H1 (cell line): ENCODE measurements around the gene CACNG3. TPM values are rescaled to one million over a fixed set of nuclear protein-coding genes. Genes with fewer than 3 reads are reported as not detected.

Experiments
- CTCF ChIA-PET: fragments of 300-600 bp; sonication (Branson Sonifier 250); formaldehyde crosslinking; loops from one replicate; lab custom pipeline; 2021; ENCODE audit not compliant: partially characterized antibody; lab: Charles Lee
- POLR2A ChIA-PET: fragments of 300-600 bp; sonication (Branson Sonifier 250); formaldehyde crosslinking; loops from one replicate; lab custom pipeline; 2021; ENCODE audit warnings: inconsistent platforms; ENCODE audit not compliant: partially characterized antibody; lab: Charles Lee
- DNase-seq, 2 experiments: peaks; one replicate each; pipeline versions ENCODE4 v3.0.0 to v3.0.0-alpha.2; 2010 to 2022; ENCODE audit warnings: low spot score in 2 of 2, low read depth in 1 of 2, mixed read lengths in 1 of 2
- FAIRE-seq: peaks from 2 replicates; lab custom pipeline; 2011; peaks lifted over from hg19 to GRCh38; lab: Jason Lieb, UNC
- H2AFZ ChIP-seq: 2 replicates; pipeline ENCODE4 v1.8.1; 2012; ENCODE audit warnings: low read length, inconsistent platforms
- H2AK5ac ChIP-seq: 2 replicates; pipeline ENCODE4 v1.6.1; 2013; ENCODE audit warnings: low read depth, low read length
- H2BK120ac ChIP-seq: replicated peaks from 2 replicates; pipeline ENCODE3; 2013; ENCODE audit warnings: low read depth, low read length, inconsistent platforms
- H2BK12ac ChIP-seq: 2 replicates; pipeline ENCODE4 v1.6.1; 2013; ENCODE audit warnings: low read depth, low read length
- H2BK15ac ChIP-seq: 2 replicates; pipeline ENCODE4 v1.6.1; 2013; ENCODE audit warnings: low read length
- H2BK20ac ChIP-seq: 2 replicates; pipeline ENCODE4 v1.6.1; 2013; ENCODE audit warnings: low read length
- H2BK5ac ChIP-seq: 2 replicates; pipeline ENCODE4 v1.6.1; 2013; ENCODE audit warnings: low read depth, low read length
- H3K14ac ChIP-seq: 2 replicates; pipeline ENCODE4 v1.6.1; 2013; ENCODE audit warnings: inconsistent platforms; ENCODE audit not compliant: insufficient read length
- H3K18ac ChIP-seq: 2 replicates; pipeline ENCODE4 v1.6.1; 2013; ENCODE audit warnings: low read length; ENCODE audit errors: extremely low read depth
- H3K23ac ChIP-seq: 2 replicates; pipeline ENCODE4 v1.6.1; 2013; ENCODE audit warnings: inconsistent platforms; ENCODE audit not compliant: insufficient read length
- H3K23me2 ChIP-seq: 2 replicates; pipeline ENCODE4 v1.6.1; 2013; ENCODE audit warnings: low read depth, low read length
- H3K27ac ChIP-seq: 2 replicates; pipeline ENCODE4 v1.6.1; 2011; ENCODE audit warnings: low read depth, low read length, inconsistent platforms
- H3K27me3 ChIP-seq, 4 experiments: replicated peaks in 1 of 4; 1 replicate in 1 of 4; 2 replicates in 3 of 4; pipeline versions ENCODE4 v1.6.1 to v1.8.1; 2011 to 2013; ENCODE audit warnings: low read length in 3 of 4, mild to moderate bottlenecking in 3 of 4, inconsistent platforms in 2 of 4, mixed read lengths in 2 of 4, moderate library complexity in 1 of 4; ENCODE audit not compliant: control insufficient read depth in 3 of 4, insufficient read depth in 3 of 4; ENCODE audit errors: extremely low read depth in 1 of 4
- H3K36me3 ChIP-seq, 4 experiments: 2 replicates each; pipeline versions ENCODE4 v1.6.1 to v1.8.1; 2011 to 2013; ENCODE audit warnings: mild to moderate bottlenecking in 4 of 4, low read length in 3 of 4, moderate library complexity in 2 of 4, control low read depth in 1 of 4, inconsistent platforms in 1 of 4; ENCODE audit not compliant: insufficient read depth in 4 of 4, control insufficient read depth in 2 of 4
- H3K4ac ChIP-seq: replicated peaks from 2 replicates; pipeline ENCODE3; 2013; ENCODE audit warnings: low read length, low read depth, mixed read lengths, inconsistent platforms; ENCODE audit not compliant: insufficient read length
- H3K4me1 ChIP-seq, 4 experiments: replicated peaks in 1 of 4; 1 replicate in 1 of 4; 2 replicates in 3 of 4; pipeline versions ENCODE4 v1.6.1 to v1.8.1; 2011 to 2013; ENCODE audit warnings: low read length in 3 of 4, inconsistent platforms in 2 of 4, mixed read lengths in 1 of 4; ENCODE audit not compliant: insufficient read depth in 4 of 4, control insufficient read depth in 3 of 4
- H3K4me2 ChIP-seq, 2 experiments: 2 replicates each; pipeline versions ENCODE4 v1.6.1 to v1.8.1; 2011 to 2013; ENCODE audit warnings: low read depth in 2 of 2, low read length in 2 of 2, control low read depth in 1 of 2, inconsistent platforms in 1 of 2, mild to moderate bottlenecking in 1 of 2; ENCODE audit not compliant: insufficient read depth in 1 of 2
- H3K4me3 ChIP-seq, 4 experiments: fragments of 200-600, 300-600 bp in 1 of 4; sonication (generic), shearing (Covaris generic), sonication (Bioruptor Twin) in 1 of 4; 2 replicates each; pipeline versions ENCODE4 v1.5.1 to v1.8.1; 2011 to 2016; ENCODE audit warnings: low read length in 4 of 4, low read depth in 3 of 4, control low read depth in 2 of 4, inconsistent platforms in 2 of 4, mild to moderate bottlenecking in 2 of 4, mixed read lengths in 1 of 4, moderate library complexity in 1 of 4; ENCODE audit not compliant: insufficient read depth in 2 of 4; ENCODE audit errors: extremely low read depth in 1 of 4
- H3K56ac ChIP-seq: replicated peaks from 2 replicates; pipeline ENCODE3; 2013; ENCODE audit warnings: low read depth, mild to moderate bottlenecking, mixed read lengths, low read length, inconsistent platforms; ENCODE audit not compliant: insufficient read length
- H3K79me1 ChIP-seq: 2 replicates; pipeline ENCODE4 v1.6.1; 2013; ENCODE audit warnings: low read depth, low read length, control low read depth
- H3K79me2 ChIP-seq, 2 experiments: 2 replicates each; pipeline versions ENCODE4 v1.6.1 to v1.8.1; 2012 to 2013; ENCODE audit warnings: low read length in 2 of 2, mild to moderate bottlenecking in 2 of 2, inconsistent platforms in 1 of 2; ENCODE audit not compliant: insufficient read depth in 2 of 2, control insufficient read depth in 1 of 2
- H3K9ac ChIP-seq, 4 experiments: replicated peaks in 1 of 4; 1 replicate in 1 of 4; 2 replicates in 3 of 4; pipeline versions ENCODE4 v1.6.1 to v1.8.1; 2011 to 2013; ENCODE audit warnings: low read depth in 3 of 4, low read length in 3 of 4, control low read depth in 2 of 4, mild to moderate bottlenecking in 2 of 4, moderate library complexity in 2 of 4, inconsistent platforms in 1 of 4; ENCODE audit errors: extremely low read depth in 1 of 4
- H3K9me3 ChIP-seq, 2 experiments: 2 replicates each; pipeline versions ENCODE4 v1.6.1 to v1.8.1; 2012 to 2013; ENCODE audit warnings: mild to moderate bottlenecking in 2 of 2, moderate library complexity in 2 of 2, control low read depth in 1 of 2, inconsistent platforms in 1 of 2, low read depth in 1 of 2, low read length in 1 of 2, mixed read lengths in 1 of 2; ENCODE audit not compliant: insufficient read depth in 2 of 2
- H4K20me1 ChIP-seq, 2 experiments: replicated peaks in 1 of 2; 2 replicates each; pipeline versions ENCODE3 to v1.8.1; 2011 to 2013; ENCODE audit warnings: inconsistent platforms in 2 of 2, low read length in 2 of 2, mild to moderate bottlenecking in 1 of 2; ENCODE audit not compliant: insufficient read depth in 2 of 2, control insufficient read depth in 1 of 2
- H4K5ac ChIP-seq: 2 replicates; pipeline ENCODE4 v1.6.1; 2013; ENCODE audit warnings: low read length, low read depth, mixed read lengths, inconsistent platforms; ENCODE audit not compliant: insufficient read length
- H4K8ac ChIP-seq: 2 replicates; pipeline ENCODE4 v1.8.0; 2013; ENCODE audit warnings: mild to moderate bottlenecking, moderate library complexity, low read length, inconsistent platforms; ENCODE audit not compliant: insufficient read depth; ENCODE audit errors: extremely low read depth
- H4K91ac ChIP-seq: replicated peaks from 2 replicates; pipeline ENCODE3; 2013; ENCODE audit warnings: low read length, mixed read lengths, inconsistent platforms; ENCODE audit not compliant: insufficient read length
- ASH2L ChIP-seq: fragments of 200-600, 300-600 bp; sonication (generic); IDR thresholded peaks from one replicate; pipeline ENCODE4 v1.7.1; 2017; ENCODE audit warnings: low read length
- CHD2 ChIP-seq: IDR thresholded peaks from 2 replicates; pipeline ENCODE4 v1.6.1; 2012; ENCODE audit warnings: low read length, improper control_type of control experiment
- CTCF ChIP-seq, 3 experiments: IDR thresholded peaks; 1 replicate in 2 of 3; 2 replicates in 1 of 3; pipeline versions ENCODE4 v1.5.1 to v1.6.1; 2011; ENCODE audit warnings: low read length in 3 of 3, mild to moderate bottlenecking in 3 of 3, inconsistent platforms in 2 of 3, low read depth in 1 of 3, moderate library complexity in 1 of 3; ENCODE audit not compliant: insufficient read depth in 1 of 3; ENCODE audit errors: control extremely low read depth in 1 of 3
- FOSL1 ChIP-seq: IDR thresholded peaks from 2 replicates; pipeline ENCODE4 v1.6.1; 2011; ENCODE audit warnings: mild to moderate bottlenecking, low read depth, low read length, moderate library complexity; ENCODE audit not compliant: insufficient read depth
- KDM1A ChIP-seq: fragments of 200-600, 300-600 bp; sonication (generic); IDR thresholded peaks from 2 replicates; pipeline ENCODE4 v1.7.1; 2016; ENCODE audit warnings: mild to moderate bottlenecking, low read length, borderline replicate concordance
- RNF2 ChIP-seq: fragments of 200-900, 300-1000 bp; sonication (generic); IDR thresholded peaks from 2 replicates; pipeline ENCODE4 v1.7.1; 2016; ENCODE audit warnings: borderline replicate concordance, low read depth, mild to moderate bottlenecking, antibody characterized with exemption, low read length; ENCODE audit not compliant: poor library complexity, severe bottlenecking; ENCODE audit errors: missing control alignments
- RXRA ChIP-seq: IDR thresholded peaks from 2 replicates; pipeline ENCODE4 v1.6.1; 2011; ENCODE audit warnings: low read depth, mild to moderate bottlenecking, low read length, moderate library complexity; ENCODE audit not compliant: insufficient read depth
- TAF1 ChIP-seq: IDR thresholded peaks from 2 replicates; pipeline ENCODE4 v1.6.1; 2011; ENCODE audit warnings: mild to moderate bottlenecking, low read depth, low read length
- WGBS, 2 experiments: shearing (Covaris generic) in 1 of 2; methylation state at CpG; one replicate each; pipeline versions ENCODE4 v1.1.6 to v1.1.7; 2013 to 2015; ENCODE audit warnings: low lambda C conversion rate in 2 of 2, mixed read lengths in 2 of 2, inconsistent platforms in 1 of 2, low coverage in 1 of 2, missing lambda C conversion rate in 1 of 2; ENCODE audit not compliant: insufficient replicate concordance in 2 of 2, insufficient coverage in 1 of 2, insufficient read length in 1 of 2; ENCODE audit errors: extremely low coverage in 1 of 2, missing lambda C conversion rate in 1 of 2; 5-methylcytosine and 5-hydroxymethylcytosine counted together
- polyA plus RNA-seq, 7 experiments: library from polyadenylated mRNA; depleted of rRNA in 3 of 7; stranded (reverse) in 5 of 7; unstranded in 2 of 7; fragments of >200 nt in 5 of 7; fragments of 200-250 nt in 2 of 7; gene quantifications; 1 replicate in 5 of 7; 2 replicates in 1 of 7; 4 replicates in 1 of 7; pipeline versions ENCODE4 v1.2.1 to v1.2.3, GENCODE V29; 2011 to 2013; ENCODE audit warnings: missing spikeins in 2 of 7, mixed read lengths in 2 of 7
- total RNA-seq: library from RNA; stranded (reverse); fragmentation: NEBNext Ultra II Directional; extraction: Animal tissue kit (Norgen Biotek cat#: 25700); gene quantifications from 2 replicates; pipeline ENCODE4 v1.2.1, GENCODE V29; 2021

CACNG3 gene
- total and polyA plus RNA-seq, 2 of the 8 experiments (the other 6 are each of a cell fraction or from before 2014, with no cell fraction given), result 0.12 TPM; not detected in 1

- Histone ChIP-seq H3K14ac (no peak overlapping the region), H3K4me3 (no peak overlapping the region), H3K27ac (no peak overlapping the region), H3K9me3 (no peaks in the 10 kb centered on the region), H3K27me3 (no peaks in the 10 kb centered on the region), H4K8ac (no peak overlapping the region), H2BK20ac (no peak overlapping the region), H3K4me1 (no peaks in the 10 kb centered on the region), H3K79me2 (no peaks in the 10 kb centered on the region), H4K91ac (no peak overlapping the region), H4K20me1 (no peaks in the 10 kb centered on the region), H3K4ac (no peak overlapping the region), H2BK12ac (no peak overlapping the region), H3K18ac (no peak overlapping the region), H3K79me1 (no peaks in the 10 kb centered on the region), H3K9ac (no peak overlapping the region), H4K5ac (no peak overlapping the region), H2BK5ac (no peak overlapping the region), H2AK5ac (no peak overlapping the region), H3K4me2 (no peak overlapping the region), H3K36me3 (no peaks in the 10 kb centered on the region), H2AFZ (no peak overlapping the region), H2BK15ac (no peak overlapping the region), H2BK120ac (no peak overlapping the region), H3K56ac (no peak overlapping the region), H3K23me2 (no peaks in the 10 kb centered on the region), H3K23ac (no peak overlapping the region)
- no peak for DNase-seq
- 90% methylated on average over 4 of the region's 4 CpGs; no CpG with 5 or more reads in 1 of the 2 experiments for WGBS, 2 experiments
- POLR2A ChIA-PET, result no interaction called here
- CTCF ChIA-PET, result interaction anchor here (1.2 to 1.9 kb wide), 3 partner anchors 9 to 268 kb away, joined by 3 to 14 read pairs (median 4); partner anchors contain the start of gene CACNG3
- no peak for FAIRE-seq
- TF ChIP-seq FOSL1 (no peak), TAF1 (no peak), KDM1A (no peak), CTCF (IDR thresholded peaks at IDR 0.05; ENCODE audit: control extremely low read depth in 1 of 3, insufficient read depth in 1 of 3, low read depth in 1 of 3, low read length in 3 of 3) (no peak), ASH2L (no peak), RXRA (no peak), CHD2 (no peak), RNF2 (no peak)
These were observed 9.1 kb upstream of the CACNG3 start for GRCh38 chr16:24246911-24247607.
